Esophagus mucosa (tissue), 1 donor: Measurements from ENCODE around the gene OR1I1. TPM values are rescaled to one million over a fixed set of nuclear protein-coding genes. Genes with fewer than 3 reads are reported as not detected.
"Not testable (repeated sequence)": the region's sequence is repeated elsewhere in the genome, so short reads cannot be mapped to it uniquely, and the experiment has no call there.

ENCODE experiments used
- ATAC-seq: fragments of 200-7000 bp; cut with Tn5 transposase; one replicate; pipeline ENCODE4 v1.9.1; 2020
- total RNA-seq: library from RNA; stranded (reverse); gene quantifications from one replicate; pipeline ENCODE4 v1.2.4, GENCODE V29; 2023
- donor health status: DM: yes; HTN: yes; CAD: no.

OR1I1 gene, protein sequence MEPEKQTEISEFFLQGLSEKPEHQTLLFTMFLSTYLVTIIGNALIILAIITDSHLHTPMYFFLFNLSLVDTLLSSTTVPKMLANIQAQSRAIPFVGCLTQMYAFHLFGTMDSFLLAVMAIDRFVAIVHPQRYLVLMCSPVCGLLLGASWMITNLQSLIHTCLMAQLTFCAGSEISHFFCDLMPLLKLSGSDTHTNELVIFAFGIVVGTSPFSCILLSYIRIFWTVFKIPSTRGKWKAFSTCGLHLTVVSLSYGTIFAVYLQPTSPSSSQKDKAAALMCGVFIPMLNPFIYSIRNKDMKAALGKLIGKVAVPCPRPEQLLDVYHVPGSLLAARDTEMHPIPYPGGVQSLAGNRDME
- not detected for total RNA-seq

DNA sequence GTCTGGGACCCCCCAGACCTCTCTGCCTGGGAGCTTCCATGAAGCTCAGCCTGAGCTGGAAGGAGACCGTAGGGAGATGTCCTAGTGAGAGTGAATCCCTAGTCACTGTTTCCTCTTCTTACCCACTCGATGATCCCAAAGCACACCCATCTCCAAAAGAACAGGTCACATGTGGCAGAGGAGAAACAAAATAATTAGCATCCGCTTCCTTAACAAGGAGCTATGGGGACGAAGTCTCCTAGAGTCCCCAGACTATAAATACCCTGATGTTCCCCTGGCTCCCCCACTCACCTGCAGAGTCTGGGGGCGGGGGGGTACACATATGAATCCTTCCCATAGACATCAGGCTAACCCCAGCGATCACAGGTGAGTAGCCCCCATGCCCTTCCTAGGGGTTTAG is at the start of gene OR1I1:
Gene OR1I1 (plus strand): TSS at position 301 of the 400 bp plus-strand sequence. CDS start 4,855 bp downstream, outside the sequence.
- ATAC-seq, result no peak

DNA sequence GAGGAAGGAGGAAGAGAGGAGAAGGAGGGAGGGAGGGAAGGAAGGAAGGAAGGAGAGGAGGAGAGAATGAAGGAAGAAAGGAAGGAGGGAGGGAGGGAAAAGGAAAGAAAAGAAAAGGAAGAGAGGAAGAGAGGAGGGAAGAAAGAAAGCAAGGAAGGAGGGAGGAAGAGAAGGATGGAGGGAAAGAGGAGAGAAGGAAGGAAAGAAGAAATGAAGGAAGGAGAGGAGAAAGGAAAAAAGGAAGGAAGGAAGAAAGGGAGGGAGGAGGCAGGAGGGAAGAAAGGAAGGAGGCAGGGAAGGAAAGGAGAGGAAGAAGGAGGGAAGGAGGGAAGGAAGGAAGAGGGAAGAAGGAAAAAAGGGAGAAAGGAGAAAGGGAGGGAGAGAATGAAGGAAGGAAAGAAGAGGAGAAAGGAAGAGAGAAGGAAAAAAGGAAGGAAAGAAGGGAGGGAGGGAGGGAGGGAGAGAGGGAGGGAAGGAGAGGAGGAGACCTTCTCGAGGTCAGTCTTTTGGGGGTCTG is 46.2 kb upstream of the OR1I1 start:
- ATAC-seq, result no peak

DNA sequence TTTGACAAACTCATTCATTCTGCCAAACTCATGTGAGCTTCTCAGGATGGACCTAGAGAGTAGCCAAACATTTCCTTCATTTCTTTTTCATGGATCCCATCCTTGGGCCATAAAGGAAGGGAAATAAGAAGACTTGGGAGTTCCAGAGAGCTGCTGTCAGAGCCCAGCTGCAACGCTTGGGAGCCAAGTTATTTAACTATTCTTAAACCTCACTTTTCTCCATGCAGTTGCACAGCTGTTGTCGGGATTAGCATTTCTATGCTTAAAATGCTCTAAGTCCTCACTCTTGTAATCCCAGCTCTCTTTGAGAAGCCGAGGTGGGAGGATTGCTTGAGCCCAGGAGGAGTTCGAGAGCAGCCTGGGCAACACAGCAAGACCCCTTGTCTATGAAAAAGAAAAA is 44.4 kb upstream of the OR1I1 start:
- ATAC-seq, result no peak

DNA sequence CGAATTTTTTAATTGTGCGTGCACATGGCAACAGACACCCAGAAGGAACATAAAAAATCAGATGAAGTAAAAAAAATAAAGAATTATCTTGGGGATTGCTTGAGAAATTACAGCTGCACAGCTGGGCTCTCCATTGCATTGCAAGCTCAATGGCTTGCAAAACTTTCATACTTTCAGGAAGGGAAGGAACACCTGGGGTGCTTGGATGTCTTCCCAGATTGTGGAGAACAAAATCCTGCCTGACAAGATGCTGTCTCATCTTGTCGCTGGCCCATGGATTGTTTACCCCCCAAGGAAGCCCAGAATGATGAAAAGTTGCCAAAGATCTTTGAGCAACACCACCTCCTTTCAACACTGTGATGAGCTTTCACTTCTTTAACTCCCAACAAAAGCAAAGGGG is 43.7 kb upstream of the OR1I1 start:
- ATAC-seq, result peak; percentile 70

DNA sequence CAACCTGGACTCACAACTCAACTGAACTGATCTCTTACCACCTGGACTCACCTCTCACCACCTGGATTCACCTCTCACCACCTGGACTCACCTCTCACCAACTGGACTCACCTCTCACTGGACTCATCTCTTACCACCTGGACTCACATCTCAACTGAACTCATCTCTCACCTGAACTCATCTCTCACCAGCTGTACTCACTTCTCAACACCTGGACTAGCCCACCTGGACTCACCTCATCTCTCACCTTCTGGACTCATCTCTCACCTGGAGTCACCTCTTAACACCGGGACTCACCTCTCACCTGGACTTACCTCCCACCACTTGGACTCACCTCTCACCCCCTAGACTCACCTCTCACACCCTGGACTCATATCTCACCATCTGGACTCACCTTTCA is 40.0 kb upstream of the OR1I1 start:
- no peak for ATAC-seq

DNA sequence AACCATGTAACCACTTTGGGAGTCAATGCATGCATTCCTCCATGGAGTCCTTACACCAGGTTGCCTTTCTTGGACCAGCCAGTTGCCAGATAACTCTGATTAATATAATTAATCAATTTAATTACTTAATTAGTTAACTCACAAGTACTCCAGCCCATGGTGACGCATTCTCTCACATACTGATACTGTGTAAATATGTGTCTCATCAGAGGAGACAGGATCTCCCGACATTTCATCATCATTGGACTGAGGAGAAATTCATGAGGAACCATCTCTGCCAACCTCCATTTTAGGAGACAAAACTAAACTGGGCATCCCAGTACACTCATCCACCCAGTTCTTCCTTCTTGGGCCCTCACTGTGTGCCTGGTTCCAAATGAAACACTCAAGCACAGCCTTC is 39.2 kb upstream of the OR1I1 start:
- no peak for ATAC-seq

DNA sequence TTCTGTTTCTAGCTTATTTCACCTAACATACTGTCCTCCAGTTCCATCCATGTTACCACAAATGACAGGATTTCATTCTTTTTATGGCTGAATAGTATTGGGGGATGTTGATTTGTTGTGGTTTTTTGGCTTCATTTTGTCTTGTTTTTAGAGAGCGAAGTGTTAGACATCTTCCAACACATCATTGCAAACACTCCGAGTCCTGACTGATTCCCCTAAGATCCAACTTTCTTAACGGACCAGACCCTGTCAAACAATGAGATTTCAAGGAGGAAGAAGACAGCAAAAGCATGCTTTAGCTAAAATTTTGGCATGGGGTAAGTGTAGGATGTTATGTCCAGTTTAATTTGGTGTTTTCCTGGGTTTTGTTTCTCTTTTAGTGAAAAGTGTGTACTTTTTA is 36.5 kb upstream of the OR1I1 start:
- ATAC-seq, result no peak

DNA sequence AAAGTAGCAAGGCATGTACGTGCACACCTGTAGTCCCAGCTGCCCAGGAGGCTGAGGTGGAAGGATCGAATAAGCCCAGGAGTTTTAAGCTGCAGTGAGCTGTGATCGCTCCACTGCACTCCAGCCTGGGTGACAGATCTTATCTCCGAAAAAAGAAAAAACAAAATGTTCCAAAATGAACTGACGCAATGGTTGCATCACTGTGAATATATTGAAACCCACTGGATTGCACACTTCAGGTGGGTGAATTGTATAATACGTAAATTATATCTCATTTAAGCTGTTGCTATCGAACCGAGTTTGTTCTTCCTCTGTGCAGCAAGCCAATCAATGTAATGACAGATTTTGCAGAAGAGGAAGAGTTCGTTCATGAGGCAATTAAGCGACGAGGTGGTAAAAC is 34.3 kb upstream of the OR1I1 start:
- ATAC-seq, result no peak

DNA sequence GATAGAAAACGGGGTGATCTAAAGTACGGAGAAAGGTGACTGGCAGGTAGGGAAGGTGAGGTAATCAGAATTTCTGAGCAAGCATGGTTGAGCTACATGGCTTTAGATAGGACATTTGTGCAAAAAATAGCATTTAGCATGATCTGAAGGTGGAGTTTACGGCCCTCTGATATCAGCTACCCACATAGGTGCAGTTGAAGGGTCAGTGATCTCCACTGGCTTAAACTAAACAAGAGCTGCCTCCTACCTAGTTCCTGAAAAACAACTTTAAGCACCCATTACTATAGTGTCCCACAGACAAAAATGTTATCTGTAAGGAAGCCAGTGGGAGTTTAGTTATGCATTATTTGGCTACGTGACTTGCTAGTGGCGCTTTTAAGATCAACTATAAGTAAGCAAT is 33.9 kb upstream of the OR1I1 start:
- ATAC-seq, result no peak

DNA sequence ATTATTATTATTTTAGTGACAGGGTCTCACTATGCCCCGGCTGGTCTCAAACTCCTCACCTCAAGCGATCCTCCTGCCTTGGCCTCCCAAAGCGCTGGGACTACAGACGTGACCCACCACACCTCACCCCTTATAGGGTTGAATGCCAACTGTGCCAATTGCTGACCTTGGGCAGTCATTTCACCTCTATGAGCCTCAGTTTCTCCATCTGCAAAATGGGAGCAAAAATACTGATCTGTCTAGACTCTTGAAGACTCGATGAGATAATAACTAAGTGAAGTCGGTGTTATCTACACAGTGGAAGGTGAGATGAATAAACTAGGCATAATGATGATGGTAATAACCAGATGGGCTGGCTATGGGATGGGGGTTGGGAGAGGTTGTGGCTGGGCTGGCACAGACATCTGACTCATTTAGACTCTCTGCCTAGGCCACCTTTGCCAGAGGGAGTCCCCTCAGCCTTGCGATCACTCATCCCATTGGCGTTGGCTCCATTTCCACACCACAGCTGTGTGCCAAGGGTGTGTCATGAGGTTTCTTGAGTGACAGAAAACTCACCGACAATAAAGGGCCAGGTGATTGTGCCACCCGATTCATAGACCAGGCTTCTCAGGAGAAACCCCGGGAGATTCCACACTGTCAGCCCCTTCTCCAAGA is 33.0 kb upstream of the OR1I1 start, which contains the start of gene CASP14:
Gene CASP14 (plus strand): TSS at position 596 of the 657 bp plus-strand sequence. CDS start 2,772 bp downstream, outside the sequence.
- peak; percentile 94 for ATAC-seq

DNA sequence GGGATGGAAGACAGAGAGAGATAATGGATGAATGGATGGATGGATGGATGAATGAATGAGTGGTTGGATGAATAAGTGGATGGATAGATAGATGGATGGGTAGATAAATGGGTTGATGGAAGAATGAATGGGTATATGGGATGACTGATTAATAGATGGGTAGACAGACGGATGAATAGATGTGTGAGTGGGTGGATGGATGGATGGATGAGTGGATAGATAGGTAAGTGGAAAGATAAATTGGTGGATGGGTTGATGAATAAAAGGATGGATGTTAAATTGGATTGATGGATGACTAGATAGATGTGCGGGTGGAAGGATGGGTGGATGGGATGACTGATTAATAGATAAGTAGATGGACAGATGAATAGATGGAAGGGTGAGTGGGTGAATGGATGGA is 31.4 kb upstream of the OR1I1 start:
- ATAC-seq, result no peak

DNA sequence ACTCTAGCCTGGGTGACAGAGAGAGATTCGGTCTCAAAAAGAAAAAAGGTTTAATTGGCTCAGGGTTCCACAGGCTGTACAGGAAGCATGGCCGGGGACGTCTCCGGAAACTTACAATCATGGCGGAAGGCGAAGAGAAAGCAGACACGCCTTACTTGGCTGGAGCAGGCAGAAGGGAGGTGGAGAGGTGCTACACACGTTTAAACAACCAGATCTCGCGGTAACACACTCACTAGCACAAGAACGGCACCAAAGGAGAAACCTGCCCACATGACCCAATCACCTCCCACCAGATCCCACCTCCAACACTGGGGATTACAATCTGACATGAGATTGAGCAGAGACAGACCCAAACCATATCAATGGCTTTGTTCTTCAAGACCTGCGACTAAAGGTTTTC is 20.0 kb upstream of the OR1I1 start:
- no peak for ATAC-seq

DNA sequence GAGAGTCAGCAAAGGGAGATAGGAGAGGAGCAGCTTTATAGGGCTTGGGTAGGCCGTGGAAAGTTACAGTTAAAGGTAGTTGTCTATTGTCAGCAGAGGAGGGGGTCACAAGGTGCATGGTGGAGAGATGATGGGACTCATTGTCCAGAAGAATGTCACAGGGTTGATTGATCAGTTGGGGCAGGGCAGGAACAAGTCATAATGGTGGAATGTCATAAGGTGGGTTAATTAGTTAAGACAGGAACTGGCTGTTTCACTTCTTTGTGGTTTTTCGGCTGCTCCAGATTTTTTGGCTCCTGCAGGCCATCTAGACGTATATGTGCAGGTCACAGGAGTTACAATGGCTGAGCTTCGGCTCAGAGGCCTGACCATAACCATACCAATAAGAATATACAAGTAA is 11.6 kb upstream of the OR1I1 start:
- ATAC-seq, result not testable (repeated sequence)

DNA sequence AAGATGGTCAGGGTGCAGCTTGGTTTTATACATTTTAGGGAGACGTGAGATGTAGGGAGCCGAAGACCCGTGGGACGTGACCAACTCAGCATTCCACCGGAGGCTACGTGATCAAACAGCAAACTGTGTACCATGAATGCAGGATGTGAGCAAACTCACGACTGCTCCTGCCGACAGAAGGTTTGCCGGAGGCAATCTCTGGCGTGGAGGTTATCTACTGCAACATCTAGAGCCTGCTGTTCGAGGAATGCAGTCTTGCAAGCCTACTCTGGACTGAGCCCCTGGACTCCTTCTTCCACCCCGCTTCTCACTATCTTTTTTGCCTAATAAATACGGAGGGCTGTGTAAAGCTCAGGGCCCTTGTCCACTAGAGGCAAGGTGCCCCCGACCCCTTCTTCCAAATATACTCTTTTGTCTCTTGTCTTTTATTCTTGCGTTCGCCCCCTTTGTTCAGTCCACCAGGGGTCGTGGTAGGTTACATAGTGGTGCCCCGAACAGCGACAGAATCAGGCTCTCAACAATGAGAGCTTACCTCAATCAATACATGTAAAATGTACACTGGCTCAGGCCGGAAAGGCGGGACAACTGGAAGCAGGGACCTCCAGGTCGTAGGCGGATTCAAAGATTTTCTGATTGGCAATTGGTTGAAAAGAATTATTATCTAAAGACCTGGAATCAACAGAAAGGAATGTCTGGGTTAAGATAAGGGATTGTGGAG is 8.9 kb upstream of the OR1I1 start:
- no peak for ATAC-seq

DNA sequence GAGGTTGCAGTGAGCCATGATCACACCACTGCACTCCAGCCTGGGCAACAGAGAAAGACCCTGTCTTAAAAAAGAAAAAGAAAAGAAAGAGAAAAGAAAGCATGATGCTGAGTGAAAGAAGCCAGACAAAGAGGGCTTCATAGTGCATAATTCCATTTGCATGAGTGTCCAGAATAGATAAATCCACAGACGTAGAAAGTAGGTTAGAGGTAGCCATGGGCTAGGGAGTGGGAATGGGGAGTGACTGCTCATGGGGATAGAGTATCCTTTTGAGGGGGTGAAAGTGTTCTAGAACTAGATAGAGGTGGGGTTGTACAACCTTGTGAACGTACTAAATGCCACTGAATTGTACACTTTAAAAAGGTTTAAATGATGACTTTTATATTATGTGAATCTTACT is 7.6 kb upstream of the OR1I1 start:
- no peak for ATAC-seq

DNA sequence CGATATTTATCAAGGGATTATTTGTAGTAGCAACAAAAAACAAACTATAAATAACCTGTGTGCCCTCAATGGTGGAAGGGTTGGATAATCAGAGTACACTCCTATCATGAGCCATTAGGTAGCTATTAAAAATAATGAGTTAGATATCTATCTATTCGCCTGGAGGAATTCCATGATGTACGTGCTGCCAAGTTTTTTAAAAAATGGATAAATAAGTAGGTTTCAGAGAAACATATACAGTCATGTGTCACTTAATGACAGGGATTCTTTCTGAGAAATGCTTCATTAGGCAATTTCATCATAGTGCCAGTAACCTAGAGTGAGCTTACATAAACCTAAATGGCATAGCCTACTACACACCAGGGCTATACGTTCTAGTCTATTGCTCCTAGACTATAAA is 6.2 kb upstream of the OR1I1 start:
- ATAC-seq, result no peak

DNA sequence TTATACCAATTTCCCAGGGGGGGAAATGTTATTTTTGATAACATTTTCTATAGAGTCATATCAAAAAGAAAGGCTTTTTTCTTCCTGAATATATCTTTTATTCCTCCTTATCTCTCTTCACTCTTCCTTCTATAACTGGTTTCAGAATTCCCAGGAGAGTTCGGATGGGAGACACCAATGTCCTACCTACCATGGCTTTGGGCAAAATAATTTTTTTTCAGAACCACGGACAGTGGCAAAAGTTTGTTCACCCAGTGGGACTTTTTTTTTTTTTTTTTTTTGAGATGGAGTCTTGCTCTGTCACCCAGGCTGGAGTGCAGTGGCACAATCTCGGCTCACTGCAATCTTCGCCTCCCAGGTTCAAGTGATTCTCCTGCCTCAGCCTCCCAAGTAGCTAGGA is 2.0 kb upstream of the OR1I1 start:
- not testable (repeated sequence) for ATAC-seq

DNA sequence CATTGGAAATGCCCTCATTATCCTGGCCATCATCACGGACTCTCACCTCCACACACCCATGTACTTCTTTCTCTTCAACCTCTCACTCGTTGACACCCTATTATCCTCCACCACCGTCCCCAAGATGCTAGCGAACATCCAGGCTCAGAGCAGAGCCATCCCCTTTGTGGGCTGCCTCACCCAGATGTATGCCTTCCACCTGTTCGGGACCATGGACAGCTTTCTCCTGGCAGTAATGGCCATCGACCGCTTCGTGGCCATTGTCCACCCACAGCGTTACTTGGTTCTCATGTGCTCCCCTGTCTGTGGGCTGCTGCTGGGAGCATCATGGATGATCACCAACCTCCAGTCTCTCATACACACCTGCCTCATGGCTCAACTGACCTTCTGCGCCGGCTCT is 5.2 kb downstream of the OR1I1 start:
- no peak for ATAC-seq

DNA sequence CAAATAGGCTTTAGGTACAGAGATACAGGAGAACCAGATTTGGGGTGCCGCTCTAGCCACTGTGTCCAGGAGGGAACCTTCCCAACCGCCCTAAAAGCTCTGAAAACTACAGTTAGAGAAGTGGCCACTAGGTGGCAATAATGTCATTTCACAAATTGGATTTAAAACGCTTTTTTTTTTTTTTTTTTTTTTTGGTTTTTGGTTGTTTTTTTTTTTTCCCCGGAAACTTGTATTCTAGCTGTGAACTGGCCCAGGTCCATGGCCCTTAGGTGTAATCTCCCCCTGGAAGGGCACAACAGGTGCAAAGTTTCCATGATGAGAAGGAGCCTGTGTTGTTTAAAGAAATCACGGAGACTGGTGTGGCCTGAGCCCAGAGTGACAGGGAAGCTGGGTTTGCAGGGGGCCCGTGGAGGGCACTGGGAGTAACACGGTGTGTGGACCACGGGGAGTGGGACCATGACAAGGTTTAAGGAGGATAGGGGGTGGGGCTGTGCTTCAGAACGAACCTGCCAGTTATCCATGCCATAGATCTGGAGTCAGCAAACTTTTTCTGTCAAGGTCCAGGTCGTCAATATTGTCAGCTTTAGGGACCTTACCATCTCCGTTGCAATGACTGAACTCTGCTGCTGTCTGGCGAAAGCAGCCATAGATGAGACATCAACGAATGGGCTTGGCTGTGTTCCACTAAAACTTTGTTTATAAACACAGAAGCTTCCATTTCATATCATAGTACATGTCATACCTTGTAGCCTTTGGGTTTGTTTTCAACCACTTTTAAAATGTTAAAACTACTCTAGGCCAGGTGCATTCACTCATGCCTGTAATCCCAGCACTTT is 10.1 kb downstream of the OR1I1 start:
- peak; percentile 58 for ATAC-seq

DNA sequence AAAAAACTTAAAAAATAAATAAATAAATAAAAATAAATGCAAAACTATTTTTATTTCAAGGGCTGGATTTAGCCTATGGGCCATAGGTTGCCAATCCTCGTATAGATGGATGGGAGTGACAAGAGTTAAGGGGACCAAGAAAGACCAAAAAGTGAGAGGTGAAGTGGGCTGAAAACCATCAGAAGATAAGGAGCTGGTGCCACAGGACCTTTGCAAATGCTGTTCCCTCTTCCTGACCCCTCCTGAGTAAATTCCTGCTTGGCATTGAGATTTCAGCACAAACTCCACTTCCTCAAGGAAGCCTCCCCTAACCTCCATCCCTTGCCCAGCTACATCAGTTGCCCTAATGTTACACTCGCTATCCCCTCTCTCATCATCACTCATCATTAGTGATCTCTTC is 11.0 kb downstream of the OR1I1 start:
- ATAC-seq, result no peak

DNA sequence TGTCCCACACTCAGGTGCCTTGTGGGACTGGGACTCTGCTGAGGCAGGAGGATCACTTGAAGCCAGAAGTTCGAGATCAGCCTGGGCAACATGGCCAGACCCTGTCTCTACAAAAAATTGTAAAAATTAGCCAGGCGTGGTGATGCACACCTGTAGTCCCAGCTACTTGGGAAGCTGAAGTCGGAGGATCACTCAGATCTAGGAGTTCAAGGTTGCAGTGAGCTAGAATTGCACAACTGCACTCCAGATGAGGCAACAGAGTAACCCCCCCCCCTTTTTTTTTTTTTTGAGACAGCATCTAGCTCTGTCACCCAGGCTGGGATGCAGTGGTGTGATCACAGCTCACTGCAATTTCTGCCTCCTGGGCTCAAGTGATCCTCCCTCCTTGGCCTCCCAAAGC is 14.2 kb downstream of the OR1I1 start:
- no peak for ATAC-seq

DNA sequence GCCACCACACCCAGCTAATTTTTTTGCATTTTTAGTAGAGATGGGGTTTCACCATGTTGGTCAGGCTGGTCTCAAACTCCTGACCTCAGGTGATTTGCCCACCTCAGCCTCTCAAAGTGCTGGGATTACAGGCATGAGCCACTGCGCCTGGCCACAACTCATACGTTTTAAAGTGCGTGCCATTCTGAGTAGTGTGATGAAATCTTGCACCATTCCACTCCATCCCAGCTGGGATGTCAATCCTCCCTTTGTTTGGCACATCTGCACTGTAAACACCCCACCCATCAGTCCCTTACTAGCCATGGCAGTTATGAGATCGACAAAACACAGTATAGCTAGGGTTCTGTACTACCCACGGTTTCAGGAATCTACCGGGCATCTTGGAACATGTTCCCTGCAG is 16.0 kb downstream of the OR1I1 start:
- ATAC-seq, result peak; percentile 70
